GM18873 (cell line): ENCODE data around the gene GALNT12.

Experiments
- ATAC-seq: cut with Tn5 transposase; IDR thresholded peaks from one replicate; pipeline ENCODE4 v1.9.1; 2021; ENCODE audit warnings: mild to moderate bottlenecking, moderate library complexity, moderate number of reproducible peaks; ENCODE audit not compliant: unreplicated experiment, low FRiP score

GALNT12 gene, protein sequence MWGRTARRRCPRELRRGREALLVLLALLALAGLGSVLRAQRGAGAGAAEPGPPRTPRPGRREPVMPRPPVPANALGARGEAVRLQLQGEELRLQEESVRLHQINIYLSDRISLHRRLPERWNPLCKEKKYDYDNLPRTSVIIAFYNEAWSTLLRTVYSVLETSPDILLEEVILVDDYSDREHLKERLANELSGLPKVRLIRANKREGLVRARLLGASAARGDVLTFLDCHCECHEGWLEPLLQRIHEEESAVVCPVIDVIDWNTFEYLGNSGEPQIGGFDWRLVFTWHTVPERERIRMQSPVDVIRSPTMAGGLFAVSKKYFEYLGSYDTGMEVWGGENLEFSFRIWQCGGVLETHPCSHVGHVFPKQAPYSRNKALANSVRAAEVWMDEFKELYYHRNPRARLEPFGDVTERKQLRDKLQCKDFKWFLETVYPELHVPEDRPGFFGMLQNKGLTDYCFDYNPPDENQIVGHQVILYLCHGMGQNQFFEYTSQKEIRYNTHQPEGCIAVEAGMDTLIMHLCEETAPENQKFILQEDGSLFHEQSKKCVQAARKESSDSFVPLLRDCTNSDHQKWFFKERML

GRCh38 chr9:98807070-98807813 lies at the start of gene GALNT12:
GALNT12 (plus strand) TSS chr9:98807670; CDS start chr9:98807699, 29 bp downstream.
- ATAC-seq, result no peak

DNA sequence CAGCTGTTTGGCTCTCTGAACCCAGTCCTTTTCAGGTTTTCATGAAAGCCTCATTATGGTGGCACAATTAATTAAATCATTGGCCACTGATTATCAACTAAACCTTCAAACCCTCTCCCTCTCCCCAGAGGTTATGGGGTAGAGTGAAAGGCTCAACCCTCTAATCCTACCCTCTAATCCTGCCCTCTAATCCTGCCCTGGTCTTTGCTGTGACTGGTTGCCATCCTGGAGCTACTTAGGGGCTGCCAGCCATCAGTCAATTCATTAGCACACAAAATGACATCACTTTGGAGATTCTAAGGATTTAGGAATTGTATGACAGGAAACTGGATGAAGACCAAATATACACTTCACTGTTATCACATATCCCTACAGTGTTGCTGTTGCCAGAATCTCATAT lies 47.2 kb upstream of the GALNT12 start:
- ATAC-seq, result no peak

GRCh38 chr9:98763986-98764745 lies 43.3 kb upstream of the GALNT12 start:
- no peak for ATAC-seq

GRCh38 chr9:98765256-98765655 lies 42.2 kb upstream of the GALNT12 start:
- no peak for ATAC-seq

DNA sequence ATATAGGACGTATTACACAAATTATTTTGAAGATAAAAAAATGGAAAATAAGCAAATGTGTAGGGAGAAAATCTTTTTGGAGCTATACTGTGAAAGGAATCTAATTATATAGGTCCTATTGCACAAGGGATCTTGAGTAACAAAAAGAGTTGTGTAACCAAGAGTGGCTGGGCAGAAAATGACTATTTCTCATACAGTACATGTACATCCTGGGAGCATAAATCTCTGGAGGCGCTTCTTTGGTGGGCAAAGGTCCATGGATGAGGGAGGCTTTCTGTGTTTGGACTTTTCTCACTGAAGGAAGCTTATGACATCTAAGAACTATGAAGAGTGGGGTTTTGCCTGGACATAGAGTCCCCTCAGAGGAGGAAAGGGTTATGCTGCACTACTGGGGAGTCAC lies 40.9 kb upstream of the GALNT12 start:
- ATAC-seq, result no peak

GRCh38 chr9:98767196-98767595 lies 40.3 kb upstream of the GALNT12 start:
- no peak for ATAC-seq

DNA sequence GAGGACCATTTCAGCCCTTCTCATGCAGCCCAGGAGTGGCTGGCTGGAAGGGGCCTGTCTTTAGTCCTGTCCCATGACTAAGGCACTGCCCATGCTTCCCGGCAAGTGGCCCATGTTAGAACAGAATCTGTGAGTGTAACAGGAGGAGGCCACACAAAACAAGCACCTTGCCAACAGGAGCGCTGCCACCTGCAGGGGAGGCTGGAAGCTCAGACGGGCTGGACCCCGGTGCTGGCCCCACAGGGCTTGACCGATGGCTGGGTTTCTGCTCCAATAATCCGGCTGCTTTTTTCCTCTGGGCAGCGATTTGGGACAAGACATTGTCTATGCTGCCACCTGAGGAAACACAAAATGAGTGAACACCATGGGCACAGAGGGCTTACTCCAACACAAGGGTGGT lies 39.6 kb upstream of the GALNT12 start:
- ATAC-seq, result no peak

GRCh38 chr9:98768344-98768743 lies 39.1 kb upstream of the GALNT12 start:
- ATAC-seq, result no peak

DNA sequence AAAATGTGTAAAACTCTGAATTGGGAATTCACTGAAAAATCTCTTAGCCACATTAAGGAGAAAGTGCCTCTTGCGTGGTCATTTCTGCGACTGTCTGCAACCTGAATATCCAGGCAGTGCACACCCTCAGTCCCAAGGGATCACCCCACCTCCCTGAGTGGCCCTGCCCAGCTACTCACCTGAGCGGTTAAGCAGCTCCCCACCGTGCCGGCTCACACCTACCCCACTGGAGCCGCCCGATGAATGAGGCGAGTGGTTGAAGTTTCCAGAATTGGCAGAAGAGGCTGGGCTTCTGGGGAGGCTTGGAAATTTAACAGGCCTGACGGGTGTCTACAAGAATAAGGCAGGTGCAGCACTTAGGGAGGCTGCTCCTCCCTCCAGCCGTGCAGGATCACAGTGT lies 36.8 kb upstream of the GALNT12 start:
- no peak for ATAC-seq

GRCh38 chr9:98771209-98771874 lies 36.1 kb upstream of the GALNT12 start:
- no peak for ATAC-seq

GRCh38 chr9:98772364-98773155 lies 34.9 kb upstream of the GALNT12 start:
- no peak for ATAC-seq

- no peak for ATAC-seq
These were observed 33.7 kb upstream of the GALNT12 start for GRCh38 chr9:98773721-98774120.

- no peak for ATAC-seq
These were observed 32.7 kb upstream of the GALNT12 start for GRCh38 chr9:98774746-98775145.

GRCh38 chr9:98775831-98776441 lies 31.5 kb upstream of the GALNT12 start:
- ATAC-seq, result no peak

GRCh38 chr9:98777618-98778017 lies 29.9 kb upstream of the GALNT12 start:
- no peak for ATAC-seq

DNA sequence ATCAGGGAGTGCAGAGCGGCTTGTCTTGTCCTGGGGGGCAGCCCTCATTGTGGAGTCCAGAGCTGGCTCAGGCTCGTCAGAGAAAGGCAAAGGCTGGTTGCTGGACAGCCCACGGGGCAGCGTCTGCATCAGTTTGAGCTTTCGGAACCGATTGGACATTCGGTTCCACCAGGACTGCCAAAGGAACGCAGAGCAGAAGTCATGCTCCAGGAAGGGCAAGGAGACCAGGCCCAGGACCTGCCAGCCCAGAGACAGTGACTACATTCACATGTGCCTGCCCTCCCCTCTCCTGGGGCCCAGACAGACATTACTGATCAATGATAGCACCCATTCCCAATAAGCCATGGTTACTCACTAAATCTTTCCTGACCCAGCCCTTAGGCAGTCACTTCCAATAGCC lies 29.2 kb upstream of the GALNT12 start:
- no peak for ATAC-seq

DNA sequence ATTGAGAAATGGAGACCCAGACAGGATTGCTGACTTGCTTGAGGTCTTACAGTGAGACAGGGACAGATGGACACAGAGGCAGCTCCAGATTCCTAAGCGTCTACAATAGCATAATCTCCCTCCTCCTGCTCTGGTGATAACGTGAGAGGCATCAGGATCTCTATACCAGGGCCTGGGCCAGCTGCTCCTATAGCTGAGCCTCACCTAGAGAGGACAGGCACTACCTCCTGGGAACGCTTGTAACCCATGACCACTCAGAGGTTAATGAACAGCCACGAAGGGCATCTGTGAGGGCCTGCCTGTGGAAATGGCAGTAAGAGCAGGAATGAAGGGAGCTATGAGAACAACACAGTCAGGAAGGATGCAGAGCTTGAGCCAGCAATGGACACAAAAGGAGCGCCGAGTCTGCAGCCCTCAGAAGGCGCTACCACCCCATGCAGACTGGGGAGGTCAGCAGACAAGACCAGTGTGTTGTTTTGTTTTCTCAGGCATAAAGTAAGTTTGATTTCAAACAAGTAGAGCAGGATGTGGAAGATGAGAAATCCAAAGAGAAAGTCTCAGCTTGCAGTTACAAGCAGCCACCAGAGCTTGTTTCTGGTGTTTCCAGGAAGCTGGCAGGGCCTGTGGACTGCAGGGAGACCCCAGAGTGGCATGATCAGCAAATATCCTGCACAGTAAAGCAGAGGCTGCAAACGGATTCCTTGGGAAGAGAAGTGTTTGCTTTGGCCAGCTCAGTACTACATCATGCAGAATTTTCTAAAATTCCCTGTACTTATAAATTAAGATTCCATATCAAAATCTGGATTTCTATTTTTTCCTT lies 28.5 kb upstream of the GALNT12 start:
- ATAC-seq, result no peak

GRCh38 chr9:98780059-98780749 lies 27.3 kb upstream of the GALNT12 start:
- ATAC-seq, result no peak
